ENCODE results near the gene CCDC39. TPM values are rescaled to one million over a fixed set of nuclear protein-coding genes. Genes with fewer than 3 reads are reported as not detected.

CCDC39 gene
- total and polyA plus RNA-seq, 2 of the 8 experiments (the other 6 are each of a cell fraction or from before 2014, with no cell fraction given): 0.12 to 0.80 TPM

- TF ChIP-seq KDM5A (IDR thresholded peaks at IDR 0.05; ENCODE audit: low read length) (no peak), SP2 (IDR thresholded peaks at IDR 0.05; ENCODE audit: low read length) (no peak), CEBPB (IDR thresholded peaks at IDR 0.05; ENCODE audit: low read depth, low read length) (no peak), RXRA (IDR thresholded peaks at IDR 0.05; ENCODE audit: insufficient read depth, low read depth, low read length) (no peak), CBX5 (IDR thresholded peaks at IDR 0.05; ENCODE audit: low read depth, low read length) (no peak), ASH2L (IDR thresholded peaks at IDR 0.05; ENCODE audit: low read length) (no peak)
Measured at GRCh38 chr3:180698760-180699270, 19.5 kb upstream of the CCDC39 start (continued).
